22Rv1 (cell line): ENCODE results near the gene FCHSD2.

Experiments
- CTCF ChIP-seq: fragments of 450-650 bp; IDR thresholded peaks from 2 replicates; pipeline ENCODE4 v1.5.1; 2017; ENCODE audit warnings: mild to moderate bottlenecking
- ZFX ChIP-seq: fragments of 450-650 bp; IDR thresholded peaks from 2 replicates; pipeline ENCODE4 v1.6.1; 2017; ENCODE audit warnings: antibody characterized with exemption, borderline replicate concordance

DNA sequence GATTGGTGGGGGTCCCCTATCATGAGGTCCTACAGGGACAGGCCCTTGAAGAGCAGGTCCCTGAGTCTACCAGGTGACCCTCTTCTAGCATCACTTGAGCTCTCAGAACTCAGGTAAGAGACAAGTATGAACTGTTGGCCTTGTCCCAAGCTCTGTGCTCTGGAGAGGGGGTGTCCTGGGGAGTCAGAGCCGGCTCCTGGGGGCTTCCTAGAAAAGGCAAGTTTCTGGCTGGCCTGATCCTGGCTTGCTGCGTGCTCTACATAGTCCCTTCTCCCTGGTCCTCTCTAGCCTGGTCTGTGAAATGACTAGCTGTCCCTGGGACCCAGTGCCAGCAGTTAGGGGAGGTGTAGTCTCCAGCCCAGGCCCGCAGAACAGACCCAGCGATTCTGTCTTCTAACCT lies 316.5 kb downstream of the FCHSD2 start:
- no peak for TF ChIP-seq CTCF
- no peak for TF ChIP-seq ZFX
